ENCODE results near the gene ACD. TPM values are rescaled to one million over a fixed set of nuclear protein-coding genes. Genes with fewer than 3 reads are reported as not detected.

ACD gene
- total RNA-seq, 4 donors from 2014 or later, result 9.9 to 12.8 (median 11.1) TPM

- in situ Hi-C loops (cut with MboI; ENCODE audit: low sequenced_read_pairs in 4 of 4) (loop anchor here in 1 of 4 donors (10.0 kb wide), 1 partner anchor 131 kb away; the partner anchor contains the start of gene RIPOR1), intact Hi-C loops (cut with DNase I; ENCODE audit: low total_unique reads) (no loop called here)
- H3K4me3 ChIP-seq, result no peak overlapping the region
- H3K36me3 ChIP-seq, result no peaks in the 10 kb centered on the region
- TF ChIP-seq POLR2A (IDR thresholded peaks at IDR 0.05) (no peak), CTCF (IDR thresholded peaks at IDR 0.05 in 4 of 5, conservative IDR thresholded peaks at IDR 0.05 in 1 of 5) (no peak)
- DNase-seq (no peak), ATAC-seq (no peak)
- peaks cover 37 to 39% (median 38%) of the 10 kb centered on the region in 3 donors for H3K27me3 ChIP-seq
- no peaks in the 10 kb centered on the region for H3K9me3 ChIP-seq
- peaks cover 15 to 19% of the 10 kb centered on the region in 2 donors for H3K4me1 ChIP-seq
- H3K27ac ChIP-seq, result no peak overlapping the region
These were observed 4.7 kb downstream of the ACD start for GRCh38 chr16:67655363-67655762.

- Histone ChIP-seq H3K27me3 (peaks cover 46 to 48% (median 47%) of the 10 kb centered on the region in 3 donors), H3K27ac (no peak overlapping the region), H3K4me1 (peaks cover 13 to 15% of the 10 kb centered on the region in 2 donors), H3K36me3 (no peaks in the 10 kb centered on the region), H3K9me3 (no peaks in the 10 kb centered on the region), H3K4me3 (no peak overlapping the region)
- no peak for DNase-seq
- intact Hi-C loops (cut with DNase I; ENCODE audit: low total_unique reads), result no loop called here
- TF ChIP-seq CTCF (IDR thresholded peaks at IDR 0.05 in 4 of 5, conservative IDR thresholded peaks at IDR 0.05 in 1 of 5) (no peak), POLR2A (IDR thresholded peaks at IDR 0.05) (no peak)
- no peak for ATAC-seq
- in situ Hi-C loops (cut with MboI; ENCODE audit: low sequenced_read_pairs in 4 of 4), result loop anchor here in 1 of 4 donors (10.0 kb wide), 1 partner anchor 130 kb away; the partner anchor contains the start of gene RIPOR1
These were observed 5.6 kb downstream of the ACD start for GRCh38 chr16:67654403-67654911.

- intact Hi-C loops (cut with DNase I; ENCODE audit: low total_unique reads), result no loop called here
- TF ChIP-seq CTCF (IDR thresholded peaks at IDR 0.05 in 4 of 5, conservative IDR thresholded peaks at IDR 0.05 in 1 of 5), result no peak
- TF ChIP-seq POLR2A (IDR thresholded peaks at IDR 0.05), result no peak
- in situ Hi-C loops (cut with MboI; ENCODE audit: low sequenced_read_pairs in 4 of 4), result loop anchor here in 1 of 4 donors (10.0 kb wide), 1 partner anchor 129 kb away; the partner anchor contains the start of gene RIPOR1
- no peak overlapping the region for H3K27ac ChIP-seq
- no peak for ATAC-seq
- no peaks in the 10 kb centered on the region for H3K9me3 ChIP-seq
- H3K36me3 ChIP-seq, result no peaks in the 10 kb centered on the region
- peak overlapping the region in 1 of 4 donors; percentile 28 for H3K4me3 ChIP-seq
- H3K27me3 ChIP-seq, result peaks cover 51 to 54% (median 53%) of the 10 kb centered on the region in 3 donors
- H3K4me1 ChIP-seq, result peaks cover 7 to 9% of the 10 kb centered on the region in 2 donors
- no peak for DNase-seq
These were observed 6.2 kb downstream of the ACD start for GRCh38 chr16:67653789-67654402.

GRCh38 chr16:67653128-67653788 is 6.8 kb downstream of the ACD start:
- Histone ChIP-seq H3K36me3 (no peaks in the 10 kb centered on the region), H3K27me3 (peaks cover 58 to 60% (median 59%) of the 10 kb centered on the region in 3 donors), H3K4me3 (peak overlapping the region in 3 of 4 donors; percentile 27 to 28 (median 27)), H3K4me1 (peaks cover 4 to 6% of the 10 kb centered on the region in 2 donors), H3K27ac (no peak overlapping the region), H3K9me3 (no peaks in the 10 kb centered on the region)
- peak; percentile 6 to 42 (median 17) for TF ChIP-seq CTCF (IDR thresholded peaks at IDR 0.05 in 4 of 5, conservative IDR thresholded peaks at IDR 0.05 in 1 of 5)
- no peak for TF ChIP-seq POLR2A (IDR thresholded peaks at IDR 0.05)
- intact Hi-C loops (cut with DNase I; ENCODE audit: low total_unique reads), result no loop called here
- DNase-seq (no peak), ATAC-seq (no peak)
- in situ Hi-C loops (cut with MboI; ENCODE audit: low sequenced_read_pairs in 4 of 4), result loop anchor here in 1 of 4 donors (10.0 kb wide), 1 partner anchor 128 kb away; the partner anchor contains the start of gene RIPOR1

Data from gastrocnemius medialis (tissue), 4 donors.